ENCODE data around the gene ZNF282.
A peak's percentile ranks its signal among the peaks of the same experiment; 100 is the strongest.

Gene ZNF282

DNA sequence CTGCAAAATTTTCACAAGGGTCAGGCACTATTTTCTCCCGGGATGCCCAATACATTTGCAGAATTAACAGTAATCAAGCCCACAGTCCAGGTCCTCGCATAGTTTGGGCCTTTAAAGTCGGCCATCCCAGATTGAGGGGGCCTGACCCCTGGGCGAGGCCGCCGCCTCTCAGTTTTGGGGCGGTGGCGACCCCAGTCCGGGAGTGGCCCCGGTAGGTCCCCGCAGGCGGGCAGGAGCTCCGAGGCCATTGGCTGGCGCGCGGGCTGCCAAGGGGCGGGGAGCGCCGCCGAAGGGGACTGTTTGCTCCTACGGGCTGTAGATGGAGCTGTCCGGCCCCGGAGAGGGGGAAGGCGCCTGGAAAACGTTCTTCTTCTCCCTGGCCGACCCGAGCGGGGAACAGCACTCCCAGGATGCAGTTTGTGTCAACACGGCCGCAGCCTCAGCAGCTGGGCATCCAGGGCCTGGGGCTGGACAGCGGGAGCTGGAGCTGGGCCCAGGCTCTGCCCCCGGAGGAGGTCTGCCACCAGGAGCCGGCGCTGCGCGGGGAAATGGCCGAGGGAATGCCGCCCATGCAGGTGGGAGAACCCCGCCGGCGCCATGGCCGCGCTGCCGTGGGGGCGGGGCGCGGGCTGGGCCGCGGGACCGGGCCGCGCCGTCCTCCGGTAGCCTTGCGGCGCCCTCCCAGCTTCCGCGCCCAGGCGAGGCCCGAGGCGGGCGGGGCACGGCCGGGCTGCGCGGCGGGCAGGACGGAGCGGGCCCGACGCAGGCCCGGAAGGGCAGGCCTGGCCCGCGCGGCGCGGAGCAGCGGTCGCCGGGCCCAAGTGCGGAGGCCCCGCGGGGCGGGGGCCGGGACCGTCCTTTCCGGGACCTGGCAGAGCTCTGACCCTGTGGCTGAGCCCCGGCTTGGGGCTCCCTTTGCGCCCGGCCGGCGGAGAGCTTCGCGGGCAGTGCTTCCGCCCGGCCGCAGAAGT lies at the start of gene ZNF282:
TSS of gene ZNF282 (plus strand) at position 367 of the 971 bp plus-strand sequence. CDS start at position 411, 44 bp downstream.
- peak; percentile 90 for DNase-seq

DNA sequence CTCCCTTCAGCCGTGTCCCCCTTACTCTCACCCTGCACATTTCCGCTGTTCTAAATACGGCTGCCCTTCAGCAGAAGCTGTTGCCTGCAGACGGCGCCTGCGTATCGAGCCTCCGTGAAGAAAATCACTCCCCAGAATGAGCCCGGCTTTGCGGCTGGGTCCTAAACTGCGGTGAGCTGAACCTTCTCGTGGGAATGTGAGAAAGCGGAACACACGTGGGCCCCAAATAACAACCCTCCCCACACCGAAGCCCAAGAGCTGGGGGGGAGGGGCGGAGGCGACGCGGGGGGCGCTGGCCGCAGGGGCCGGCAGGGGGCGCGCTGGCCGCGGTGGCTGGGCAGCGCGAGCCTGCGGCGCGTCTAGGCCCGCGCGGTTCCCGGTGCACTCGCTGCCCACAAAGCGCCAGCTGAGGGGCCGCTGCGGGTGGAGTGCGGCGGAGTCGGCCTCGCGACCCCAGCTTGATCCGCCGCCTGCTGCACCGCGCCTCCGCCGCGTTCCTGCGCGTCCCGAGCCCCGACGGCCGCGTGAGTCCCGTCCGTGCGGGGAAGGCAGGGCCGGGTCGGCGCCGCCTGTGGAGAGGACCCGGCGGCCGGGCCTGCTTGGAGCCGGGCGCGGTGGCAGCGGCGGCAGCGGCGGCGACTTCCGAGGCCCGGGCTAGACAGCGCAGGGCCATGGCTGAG lies 48.1 kb upstream of the ZNF282 start, which contains the start of gene ZNF398:
TSS of gene ZNF398 (plus strand) at position 382 of the 680 bp plus-strand sequence. CDS start at position 672, 290 bp downstream.
- peak; percentile 92 for DNase-seq

DNA sequence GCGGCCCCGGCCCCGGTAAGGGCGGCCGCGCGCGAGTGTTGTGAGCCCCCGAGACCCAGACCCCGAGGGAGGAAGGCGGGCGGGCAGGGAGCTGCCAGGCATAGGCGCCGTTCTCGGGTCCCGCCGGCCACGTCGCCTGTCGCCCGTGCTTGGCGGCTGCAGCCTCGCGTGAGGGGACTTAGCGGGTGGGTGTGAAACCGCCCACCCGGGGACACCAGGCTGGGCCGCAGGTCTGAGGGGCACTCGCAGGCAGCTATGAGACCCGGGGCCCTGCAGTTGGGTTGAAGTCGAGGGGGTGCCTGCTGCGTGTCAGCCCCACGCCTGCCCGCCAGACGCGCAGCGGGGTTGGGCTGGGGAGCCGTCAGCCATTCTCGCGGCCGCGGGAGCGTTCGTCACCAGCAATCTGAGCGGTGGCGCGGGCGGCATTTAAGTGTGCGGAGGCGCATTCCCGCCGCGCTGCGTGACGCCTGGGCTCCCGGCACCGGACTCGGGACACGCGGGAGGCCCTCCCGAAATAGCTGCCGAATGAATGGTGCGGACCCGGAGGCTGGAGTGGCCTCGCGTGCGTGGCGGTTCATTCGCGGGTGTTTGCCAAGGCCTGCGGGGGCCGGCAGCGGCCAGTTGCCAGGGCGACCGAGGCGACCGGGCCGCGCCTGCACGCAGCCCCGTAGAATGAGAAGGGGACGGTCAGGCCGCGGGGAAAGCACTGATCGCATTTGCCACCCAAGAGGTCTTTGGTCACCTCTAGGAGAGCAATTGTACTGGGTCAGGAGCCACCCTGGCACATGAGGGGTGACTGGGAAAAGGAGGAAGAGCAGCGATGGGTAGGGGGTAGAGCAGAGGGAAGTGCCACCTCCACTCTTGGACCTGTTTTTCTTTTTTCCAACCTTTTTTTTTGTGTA lies 47.3 kb upstream of the ZNF282 start:
- peak; percentile 89 for DNase-seq

DNA sequence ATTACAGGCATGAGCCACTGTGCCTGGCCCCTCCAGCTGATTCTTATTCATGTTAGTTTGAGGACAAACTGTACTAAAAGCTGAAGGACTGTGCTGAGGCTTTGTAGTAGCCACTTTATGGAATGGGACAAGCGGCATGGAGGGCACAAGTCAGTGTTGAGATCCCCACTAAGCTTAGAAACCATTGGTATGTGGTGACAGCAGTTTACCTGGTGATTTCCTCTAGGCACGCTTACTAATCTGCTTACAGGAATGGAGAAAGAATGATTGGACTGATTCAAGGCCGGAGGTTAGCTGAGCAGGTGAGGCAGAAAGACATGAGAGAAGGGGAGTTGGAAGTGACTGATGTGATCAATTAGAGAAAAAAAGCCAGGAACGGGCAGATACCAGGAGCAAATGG lies 44.4 kb upstream of the ZNF282 start:
- no peak for DNase-seq

DNA sequence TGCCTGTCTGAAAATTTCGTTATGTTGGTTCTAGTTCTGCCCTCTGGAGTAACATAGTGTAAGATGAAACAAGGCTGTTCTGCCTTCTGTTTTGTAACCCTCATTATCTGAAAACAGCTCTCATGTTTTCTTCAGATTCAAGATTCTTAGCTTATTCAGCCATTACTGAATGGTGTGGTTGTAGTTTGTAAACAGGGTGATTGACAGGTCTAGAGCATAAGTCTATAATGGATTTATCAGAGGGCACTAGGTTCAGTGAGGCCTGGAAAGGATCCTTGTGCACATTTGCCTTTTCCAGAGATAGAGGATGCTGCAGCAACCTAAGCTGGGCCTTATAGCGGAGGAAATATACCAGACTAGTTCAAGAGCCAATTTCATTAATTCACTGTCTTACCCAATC lies 42.0 kb upstream of the ZNF282 start:
- DNase-seq: no peak

DNA sequence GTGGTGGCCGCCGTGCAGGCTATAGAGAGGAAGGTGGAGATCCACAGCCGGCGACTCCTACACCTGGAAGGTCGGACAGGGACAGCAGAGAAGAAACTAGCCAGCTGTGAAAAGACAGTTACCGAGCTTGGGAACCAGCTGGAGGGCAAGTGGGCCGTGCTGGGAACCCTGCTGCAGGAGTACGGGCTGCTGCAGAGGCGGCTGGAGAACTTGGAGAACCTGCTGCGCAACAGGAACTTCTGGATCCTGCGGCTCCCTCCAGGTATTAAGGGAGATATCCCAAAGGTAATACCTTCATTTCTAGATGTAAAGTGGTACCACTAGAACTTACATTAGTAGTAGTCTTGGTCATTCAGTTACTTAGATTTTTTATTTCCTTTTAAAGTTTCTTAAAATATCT lies 41.3 kb upstream of the ZNF282 start:
- DNase-seq: no peak

DNA sequence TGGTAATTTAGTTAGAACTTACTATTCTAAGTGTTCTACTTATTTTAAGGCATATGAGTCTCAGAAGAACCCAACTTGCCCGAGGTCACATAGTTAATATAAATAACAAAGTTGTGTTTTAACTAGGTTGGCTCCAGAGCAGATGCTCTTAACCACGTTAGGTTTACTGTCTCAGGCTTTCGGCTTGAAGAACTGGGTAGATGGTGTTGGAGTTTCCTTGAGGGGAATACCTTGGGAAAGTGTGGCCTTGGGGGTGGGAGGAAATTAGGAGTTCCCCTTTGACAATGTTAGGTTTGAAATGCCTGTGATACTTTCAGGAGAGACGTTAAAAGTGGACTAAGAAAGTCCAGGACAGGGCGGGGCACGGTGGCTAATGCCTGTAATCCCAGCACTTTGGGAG lies 38.4 kb upstream of the ZNF282 start:
- DNase-seq: no peak

DNA sequence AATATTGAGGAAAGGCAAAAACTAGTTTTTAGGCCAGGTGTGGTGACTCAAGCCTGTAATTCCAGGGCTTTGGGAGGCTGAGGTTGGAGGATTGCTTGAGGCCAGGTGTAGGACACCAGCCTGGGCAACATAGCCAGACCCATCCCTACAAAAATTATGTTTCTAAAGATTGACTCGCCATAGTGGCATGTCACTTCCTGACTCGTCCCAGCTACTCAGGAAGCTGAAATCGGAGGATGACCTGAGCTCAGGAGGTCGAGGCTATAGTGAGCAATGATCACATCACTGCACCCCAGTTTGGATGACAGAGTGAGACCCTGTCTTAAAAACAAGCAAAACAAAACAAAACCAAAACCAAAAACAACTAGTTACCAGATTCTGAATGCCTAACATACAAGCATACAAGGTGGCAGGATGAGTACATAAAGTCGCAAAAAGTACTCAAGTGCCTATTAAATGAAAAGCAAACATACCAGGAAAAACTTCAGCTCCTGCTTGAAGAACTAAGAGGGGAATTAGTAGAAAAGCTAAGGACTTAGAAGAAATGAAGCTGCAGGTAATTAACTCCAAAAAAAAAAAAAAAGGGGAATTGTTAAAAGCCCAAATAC lies 34.0 kb upstream of the ZNF282 start:
- no peak for DNase-seq

DNA sequence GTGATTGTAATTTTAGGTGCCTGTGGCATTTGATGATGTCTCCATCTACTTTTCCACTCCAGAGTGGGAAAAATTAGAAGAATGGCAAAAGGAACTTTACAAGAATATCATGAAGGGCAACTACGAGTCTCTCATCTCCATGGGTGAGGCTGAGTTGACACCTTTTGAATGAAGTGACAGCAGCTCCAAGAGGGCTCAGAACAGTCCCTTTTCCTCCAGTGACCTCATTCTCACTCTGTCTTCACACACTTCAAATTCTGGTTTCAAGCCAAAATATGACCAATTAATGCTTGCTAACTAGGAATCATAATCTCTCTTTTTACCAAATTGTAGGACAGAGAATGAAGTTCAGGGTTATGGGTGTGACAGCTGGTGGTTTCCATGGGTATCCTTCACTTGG lies 29.2 kb upstream of the ZNF282 start:
- DNase-seq: no peak

DNA sequence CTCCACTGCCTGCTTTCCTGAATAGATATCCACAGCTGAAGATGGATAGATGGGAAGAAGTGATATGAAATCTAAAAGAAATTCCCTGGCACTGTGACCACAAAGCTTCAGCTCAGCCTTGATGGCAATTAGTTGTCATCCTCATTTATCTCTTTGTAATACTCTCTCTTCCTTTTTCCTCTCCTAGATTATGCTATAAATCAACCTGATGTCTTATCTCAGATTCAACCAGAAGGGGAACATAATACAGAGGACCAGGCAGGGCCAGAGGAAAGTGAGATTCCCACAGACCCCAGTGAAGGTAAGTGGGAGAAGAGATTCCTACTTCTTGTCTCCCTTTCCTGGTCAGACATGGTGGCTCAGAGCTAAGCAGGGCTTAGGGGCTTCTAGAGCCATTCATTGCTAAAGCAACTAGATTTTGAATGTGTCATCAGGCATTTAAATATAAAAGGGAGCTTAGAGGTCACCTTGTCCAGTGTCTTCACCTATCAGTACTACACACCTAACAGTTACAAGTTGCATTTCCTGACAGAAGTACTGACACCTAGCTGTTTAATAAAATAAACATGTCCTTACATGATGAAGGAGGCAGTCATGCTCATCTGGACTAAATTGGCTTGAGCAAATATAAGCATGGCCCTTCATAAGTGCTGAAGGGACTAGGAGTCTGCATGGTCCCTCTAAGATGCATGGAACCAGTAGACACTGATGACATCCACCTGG lies 28.6 kb upstream of the ZNF282 start:
- DNase-seq: no peak

DNA sequence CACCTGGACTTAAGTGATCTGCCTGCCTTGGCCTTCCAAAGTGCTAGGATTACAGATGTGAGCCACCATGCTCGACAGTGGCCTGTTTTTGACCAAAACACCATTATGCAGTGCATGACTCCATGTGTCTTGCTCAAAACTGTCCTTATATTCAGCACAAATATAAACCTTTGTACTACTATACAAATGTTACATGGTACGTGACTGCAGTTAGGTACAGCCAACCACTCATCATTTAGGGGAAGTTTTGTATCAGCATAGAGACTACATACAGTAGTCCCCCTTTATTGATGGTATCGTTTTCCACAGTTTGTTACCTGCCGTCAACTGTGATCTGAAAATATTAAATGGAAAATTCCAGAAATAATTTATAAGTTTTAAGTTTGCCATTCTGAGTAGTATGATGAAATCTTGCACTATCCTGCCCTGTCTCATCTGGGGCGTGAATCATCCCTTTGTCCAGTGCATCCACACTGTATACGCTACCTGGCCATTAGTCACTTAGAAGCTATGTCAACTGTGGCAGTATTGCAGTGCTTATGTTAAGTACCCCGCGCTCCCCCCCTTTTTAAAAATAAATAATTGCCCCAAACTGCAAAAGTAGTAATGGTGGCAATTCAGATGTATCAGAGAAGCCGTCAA lies 23.3 kb upstream of the ZNF282 start:
- no peak for DNase-seq

DNA sequence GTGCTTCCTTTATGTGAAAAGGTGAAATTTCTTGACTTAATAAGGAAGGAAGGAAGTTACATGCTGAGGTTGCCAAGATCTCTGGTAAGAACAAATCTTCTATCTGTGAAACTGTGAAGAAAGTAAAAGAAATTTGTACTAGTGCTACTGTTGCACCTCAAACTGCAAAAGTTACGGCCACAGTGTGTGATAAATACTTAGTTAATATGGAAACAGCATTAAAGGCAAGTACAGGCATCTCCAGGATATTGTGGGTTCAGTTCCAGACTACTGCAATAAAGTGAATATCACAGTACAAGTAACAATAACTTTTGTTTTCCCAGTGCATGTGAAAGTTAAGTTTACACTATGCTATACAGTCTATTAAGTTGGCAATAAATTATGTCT lies 22.8 kb upstream of the ZNF282 start:
- no peak for DNase-seq

DNA sequence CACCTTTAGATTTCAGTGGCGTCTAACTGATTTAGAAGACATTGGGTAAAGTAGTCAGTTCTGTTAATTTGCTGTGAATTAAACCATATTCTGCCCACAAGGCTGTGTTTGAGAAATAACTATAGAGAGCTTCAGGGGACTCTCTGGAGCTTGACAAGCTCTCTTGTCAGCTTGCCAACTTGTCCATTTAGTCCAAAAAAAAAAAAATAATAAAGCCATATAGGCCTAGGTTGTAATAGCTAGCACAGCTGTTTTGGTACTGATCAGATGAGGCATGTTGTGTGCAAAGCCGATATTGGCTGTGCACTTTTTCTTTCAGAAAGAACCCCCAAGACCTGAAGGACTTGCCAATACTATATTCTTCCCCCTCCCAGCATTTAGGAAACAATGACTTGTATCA lies 20.2 kb upstream of the ZNF282 start:
- DNase-seq: no peak

DNA sequence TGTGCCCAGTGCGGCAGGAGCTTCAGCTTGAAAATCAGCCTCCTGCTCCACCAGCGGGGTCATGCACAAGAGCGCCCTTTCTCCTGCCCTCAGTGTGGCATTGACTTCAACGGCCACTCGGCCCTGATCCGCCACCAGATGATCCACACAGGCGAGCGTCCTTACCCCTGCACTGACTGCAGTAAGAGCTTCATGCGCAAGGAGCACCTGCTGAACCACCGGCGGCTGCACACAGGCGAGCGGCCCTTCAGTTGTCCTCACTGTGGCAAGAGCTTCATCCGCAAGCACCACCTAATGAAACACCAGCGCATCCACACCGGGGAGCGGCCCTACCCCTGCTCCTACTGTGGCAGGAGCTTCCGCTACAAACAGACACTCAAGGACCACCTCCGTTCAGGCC lies 16.1 kb upstream of the ZNF282 start:
- no peak for DNase-seq

DNA sequence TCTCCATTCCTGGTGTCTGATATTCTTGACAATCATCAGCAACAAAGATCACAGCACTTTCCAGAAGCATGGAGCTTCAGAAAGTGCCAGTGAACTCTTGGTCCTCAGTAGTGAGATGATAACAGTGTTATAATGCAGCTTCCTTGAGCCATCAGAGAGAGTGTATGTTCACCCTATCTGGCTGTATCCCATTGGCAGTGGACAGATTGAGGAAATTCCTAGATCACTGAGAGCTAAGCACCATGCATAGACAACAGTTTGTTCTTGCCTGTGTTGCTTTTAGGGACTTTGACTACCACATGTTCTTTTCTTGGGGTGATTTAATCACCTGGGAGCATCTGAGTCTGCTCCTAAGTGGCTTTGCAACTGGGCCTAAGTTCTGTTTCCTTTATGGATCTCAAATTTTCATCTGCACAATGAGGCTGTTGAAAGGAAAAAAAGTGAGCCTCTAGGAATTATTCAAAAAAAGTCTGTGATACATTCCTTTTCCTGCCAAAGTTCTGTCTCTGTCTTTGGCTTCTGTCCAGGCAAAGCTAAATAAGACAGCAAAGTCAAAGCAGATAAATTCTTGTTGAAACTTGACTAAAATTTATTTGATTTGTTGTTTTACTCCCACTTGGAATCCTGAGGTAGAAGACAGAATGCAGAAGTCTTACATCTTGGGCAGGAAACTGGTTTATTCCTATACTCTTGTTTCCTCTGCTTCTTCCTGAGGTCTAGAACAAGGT lies 14.5 kb upstream of the ZNF282 start:
- no peak for DNase-seq

DNA sequence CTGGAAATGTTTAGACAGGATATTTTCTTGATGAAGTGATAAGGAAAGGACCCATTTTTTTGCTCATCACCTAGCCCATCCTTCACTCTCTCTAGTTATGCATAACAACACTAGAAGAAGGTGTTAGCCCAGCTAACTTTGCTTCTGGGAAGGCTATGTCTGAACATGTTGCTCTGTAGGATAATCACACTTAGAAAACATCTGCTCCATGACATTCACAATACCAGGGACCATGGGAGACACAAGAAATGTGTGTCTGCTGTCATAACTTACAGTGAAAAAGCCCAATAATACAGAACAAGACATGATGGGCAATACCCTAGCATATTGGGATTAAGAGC lies 13.9 kb upstream of the ZNF282 start:
- no peak for DNase-seq

DNA sequence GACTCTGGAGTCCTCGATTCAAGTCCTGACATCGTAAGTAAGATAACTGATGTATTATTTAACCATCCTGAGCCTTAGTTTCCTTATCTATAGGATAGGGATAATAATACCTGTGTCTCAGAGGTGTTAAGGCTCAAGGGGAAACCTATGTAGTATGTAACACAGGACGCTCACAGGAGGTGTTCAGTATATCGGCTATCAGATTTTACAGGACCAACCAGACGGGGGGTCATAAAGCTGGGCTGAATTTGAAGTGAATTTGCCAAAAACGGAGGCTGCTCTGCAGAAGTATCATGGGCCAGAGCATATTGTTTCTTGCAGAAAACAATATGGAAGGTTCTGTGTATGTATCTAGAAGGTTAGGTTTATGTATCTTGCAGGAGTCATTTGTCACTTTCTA lies 11.1 kb upstream of the ZNF282 start:
- DNase-seq: no peak

DNA sequence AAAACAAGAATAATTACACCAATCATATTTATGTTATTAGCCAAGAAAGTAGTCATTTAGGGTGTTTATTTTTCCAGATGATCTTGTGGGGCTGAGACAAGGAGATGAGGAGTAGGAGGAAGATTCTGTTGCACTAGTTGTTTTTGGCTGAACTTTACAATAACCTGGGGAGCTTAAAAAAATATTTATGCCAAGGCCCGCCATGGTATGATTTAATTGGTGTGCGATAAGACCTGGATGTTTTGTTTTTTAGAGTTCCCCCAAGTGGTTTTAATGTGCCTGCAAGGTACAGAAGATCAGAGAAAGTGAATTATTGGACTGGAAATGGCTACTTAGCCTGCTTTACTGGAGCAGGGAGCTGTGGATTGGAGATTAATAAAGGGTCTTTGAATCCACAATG lies 7.1 kb upstream of the ZNF282 start:
- DNase-seq: no peak

DNA sequence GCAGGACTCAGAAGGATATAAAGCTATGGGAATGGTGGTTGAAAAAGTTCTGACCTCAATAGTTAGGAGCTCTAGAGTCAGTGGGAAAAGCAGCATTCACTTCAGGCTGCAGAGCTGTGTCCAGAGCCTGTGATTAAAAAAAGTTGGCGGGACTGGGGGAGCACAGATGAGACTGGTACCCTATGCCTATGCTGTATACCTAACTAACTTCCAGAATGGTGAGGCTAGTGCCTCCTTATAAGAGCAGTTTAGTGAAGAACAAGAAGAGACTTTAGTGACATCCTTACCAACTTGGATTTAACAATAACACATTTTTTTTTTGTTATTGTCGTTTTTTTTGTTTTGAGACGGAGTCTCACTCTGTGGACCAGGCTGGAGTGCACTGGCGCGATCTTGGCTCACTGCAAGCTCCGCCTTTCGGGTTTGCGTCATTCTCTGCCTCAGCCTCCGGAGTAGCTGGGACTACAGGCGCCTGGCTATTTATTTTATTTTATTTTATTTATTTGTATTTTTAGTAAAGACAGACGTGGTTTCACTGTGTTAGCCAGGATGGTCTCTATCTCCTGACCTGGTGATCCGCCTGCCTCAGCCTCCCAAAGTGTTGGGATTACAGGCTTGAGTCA lies 6.6 kb upstream of the ZNF282 start:
- no peak for DNase-seq

DNA sequence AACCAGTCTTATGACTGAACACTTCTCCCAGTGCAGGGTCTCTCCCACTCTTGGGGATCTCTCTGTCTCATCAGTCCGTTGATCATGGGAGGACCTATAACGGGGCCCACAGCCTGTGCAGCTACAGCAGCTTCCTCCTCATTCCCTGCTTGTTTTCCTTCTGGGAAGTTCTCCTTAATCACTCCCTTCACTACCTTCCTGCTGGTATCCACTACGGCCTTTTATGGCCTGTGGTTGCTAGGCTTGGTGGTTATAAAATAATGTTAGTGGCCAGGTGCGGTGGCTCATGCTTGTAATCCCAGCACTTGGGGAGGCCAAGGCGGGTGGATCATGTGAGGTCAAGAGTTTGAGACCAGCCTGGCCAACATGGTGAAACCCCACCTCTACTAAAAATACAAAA lies 3.5 kb upstream of the ZNF282 start:
- DNase-seq: no peak

All from activated effector memory CD4-positive, alpha-beta T cell treated with anti-CD3 and anti-CD28 coated beads, Interleukin-2, amount 50 U/mL, for 16 hours (primary cell).